DOHH2 (cell line): ENCODE data around the gene STX18.

ENCODE experiments used
- EZH2phosphoT487 ChIP-seq: fragments of 200-600 bp; sonication (generic); IDR thresholded peaks from 2 replicates; pipeline ENCODE4 v1.6.1; 2017; ENCODE audit warnings: borderline replicate concordance, mild to moderate bottlenecking, antibody characterized with exemption, low read length, moderate library complexity, mixed read lengths
- TF ChIP-seq, protein P1 (sequence below): fragments of 200-600 bp; sonication (generic); IDR thresholded peaks from one replicate; pipeline ENCODE4 v1.5.1; 2014; ENCODE audit warnings: antibody characterized with exemption, mild to moderate bottlenecking, low read depth, low read length; ENCODE audit not compliant: poor library complexity, severe bottlenecking

DNA sequence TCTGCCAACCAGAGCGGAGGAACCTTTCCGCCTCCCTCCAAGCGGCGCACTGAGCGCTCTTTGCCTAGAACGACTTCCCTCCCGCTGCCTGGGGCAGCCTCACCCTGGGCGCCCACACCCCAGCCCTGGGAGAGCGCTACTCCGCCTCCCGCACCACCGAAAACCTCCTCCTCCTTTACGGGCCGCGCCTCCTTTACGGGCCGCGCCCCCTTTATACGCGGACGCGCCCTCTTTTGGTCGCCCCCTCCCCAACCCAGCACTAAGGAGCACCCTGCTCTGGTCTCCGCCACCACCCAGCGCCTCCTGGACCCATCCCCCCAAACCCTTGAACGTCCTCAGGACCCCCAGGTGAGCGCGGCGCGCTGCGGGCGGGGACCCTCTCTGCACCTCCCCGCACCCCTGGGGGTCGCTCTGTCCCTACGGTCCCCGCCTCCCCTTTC is 155.5 kb downstream of the STX18 start:
- TF ChIP-seq, protein P1, sequence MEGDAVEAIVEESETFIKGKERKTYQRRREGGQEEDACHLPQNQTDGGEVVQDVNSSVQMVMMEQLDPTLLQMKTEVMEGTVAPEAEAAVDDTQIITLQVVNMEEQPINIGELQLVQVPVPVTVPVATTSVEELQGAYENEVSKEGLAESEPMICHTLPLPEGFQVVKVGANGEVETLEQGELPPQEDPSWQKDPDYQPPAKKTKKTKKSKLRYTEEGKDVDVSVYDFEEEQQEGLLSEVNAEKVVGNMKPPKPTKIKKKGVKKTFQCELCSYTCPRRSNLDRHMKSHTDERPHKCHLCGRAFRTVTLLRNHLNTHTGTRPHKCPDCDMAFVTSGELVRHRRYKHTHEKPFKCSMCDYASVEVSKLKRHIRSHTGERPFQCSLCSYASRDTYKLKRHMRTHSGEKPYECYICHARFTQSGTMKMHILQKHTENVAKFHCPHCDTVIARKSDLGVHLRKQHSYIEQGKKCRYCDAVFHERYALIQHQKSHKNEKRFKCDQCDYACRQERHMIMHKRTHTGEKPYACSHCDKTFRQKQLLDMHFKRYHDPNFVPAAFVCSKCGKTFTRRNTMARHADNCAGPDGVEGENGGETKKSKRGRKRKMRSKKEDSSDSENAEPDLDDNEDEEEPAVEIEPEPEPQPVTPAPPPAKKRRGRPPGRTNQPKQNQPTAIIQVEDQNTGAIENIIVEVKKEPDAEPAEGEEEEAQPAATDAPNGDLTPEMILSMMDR = no peak
- 0 out of 2 replicates have a peak, but pooled peaks have one; percentile 15 for TF ChIP-seq EZH2phosphoT487
